KMS-11 (cell line): Measurements from ENCODE around the gene MIPOL1.

Experiments used
- H2AFZ ChIP-seq: fragments of 200-600 bp; sonication (generic); 2 replicates; pipeline ENCODE4 v1.6.1; 2016; ENCODE audit warnings: antibody characterized with exemption, mixed run types, low read depth
- H3K27ac ChIP-seq: fragments of 200-600 bp; sonication (generic); 2 replicates; pipeline ENCODE4 v1.6.1; 2016; ENCODE audit warnings: mild to moderate bottlenecking, mixed run types
- H3K27me3 ChIP-seq: fragments of 200-600 bp; sonication (generic); 2 replicates; pipeline ENCODE4 v1.6.1; 2017; ENCODE audit warnings: mild to moderate bottlenecking, low read depth, mixed run types, moderate library complexity; ENCODE audit not compliant: insufficient read depth
- H3K36me3 ChIP-seq: fragments of 200-600 bp; sonication (generic); 2 replicates; pipeline ENCODE4 v1.6.1; 2017; ENCODE audit warnings: mild to moderate bottlenecking, mixed run types; ENCODE audit not compliant: insufficient read depth
- H3K4me1 ChIP-seq: fragments of 200-600 bp; sonication (generic); 2 replicates; pipeline ENCODE4 v1.6.1; 2016; ENCODE audit warnings: mild to moderate bottlenecking, low read depth, mixed run types; ENCODE audit not compliant: poor library complexity, severe bottlenecking
- H3K4me2 ChIP-seq: fragments of 200-600 bp; sonication (generic); 2 replicates; pipeline ENCODE4 v1.7.0; 2016; ENCODE audit warnings: mild to moderate bottlenecking, mixed run types
- H3K4me3 ChIP-seq: fragments of 200-600 bp; sonication (generic); IDR thresholded peaks from 2 replicates; pipeline ENCODE4 v1.6.1; 2017; ENCODE audit warnings: low read depth, low read length, mixed read lengths; ENCODE audit not compliant: insufficient read depth
- H3K79me2 ChIP-seq: fragments of 200-600 bp; sonication (generic); 2 replicates; pipeline ENCODE4 v1.6.1; 2016; ENCODE audit warnings: low read depth, mixed run types; ENCODE audit not compliant: insufficient read depth
- H3K9ac ChIP-seq: fragments of 200-600 bp; sonication (generic); 2 replicates; pipeline ENCODE4 v1.6.1; 2016; ENCODE audit warnings: mild to moderate bottlenecking, mixed run types
- H4K20me1 ChIP-seq: fragments of 200-600 bp; sonication (generic); 2 replicates; pipeline ENCODE4 v1.6.1; 2016; ENCODE audit warnings: mild to moderate bottlenecking, mixed run types; ENCODE audit not compliant: insufficient read depth
- CTCF ChIP-seq: fragments of 200-600 bp; sonication (generic); conservative IDR thresholded peaks from 2 replicates; pipeline ENCODE4 v1.6.1; 2017; ENCODE audit warnings: low read depth, mild to moderate bottlenecking, antibody characterized with exemption, low read length, moderate library complexity, mixed read lengths

Gene MIPOL1

GRCh38 chr14:37544407-37544806 is 346.7 kb downstream of the MIPOL1 start:
- H3K27ac ChIP-seq, result no peak overlapping the region
- H3K79me2 ChIP-seq, result no peaks in the 10 kb centered on the region
- H3K9ac ChIP-seq, result no peak overlapping the region
- H3K27me3 ChIP-seq, result no peaks in the 10 kb centered on the region
- no peaks in the 10 kb centered on the region for H3K36me3 ChIP-seq
- no peak overlapping the region for H3K4me2 ChIP-seq
- H3K4me3 ChIP-seq, result no peak overlapping the region
- no peak for TF ChIP-seq CTCF
- H2AFZ ChIP-seq, result no peak overlapping the region
- no peaks in the 10 kb centered on the region for H4K20me1 ChIP-seq
- no peaks in the 10 kb centered on the region for H3K4me1 ChIP-seq

- H3K4me1 ChIP-seq, result no peaks in the 10 kb centered on the region
- no peak overlapping the region for H3K4me2 ChIP-seq
- TF ChIP-seq CTCF, result no peak
- H3K36me3 ChIP-seq, result no peaks in the 10 kb centered on the region
- H4K20me1 ChIP-seq, result no peaks in the 10 kb centered on the region
- no peak overlapping the region for H3K9ac ChIP-seq
- no peak overlapping the region for H2AFZ ChIP-seq
- no peaks in the 10 kb centered on the region for H3K27me3 ChIP-seq
- no peaks in the 10 kb centered on the region for H3K79me2 ChIP-seq
- no peak overlapping the region for H3K4me3 ChIP-seq
- no peak overlapping the region for H3K27ac ChIP-seq
These were observed 347.4 kb downstream of the MIPOL1 start for GRCh38 chr14:37545174-37545573.

GRCh38 chr14:37546621-37547447 is 349.1 kb downstream of the MIPOL1 start:
- Histone ChIP-seq H3K4me3 (no peak overlapping the region), H3K4me1 (no peaks in the 10 kb centered on the region), H3K9ac (no peak overlapping the region), H3K4me2 (no peak overlapping the region), H3K27me3 (no peaks in the 10 kb centered on the region), H2AFZ (no peak overlapping the region), H3K27ac (no peak overlapping the region), H3K36me3 (no peaks in the 10 kb centered on the region), H3K79me2 (no peaks in the 10 kb centered on the region), H4K20me1 (no peaks in the 10 kb centered on the region)
- TF ChIP-seq CTCF, result no peak

GRCh38 chr14:37550511-37550910 is 352.8 kb downstream of the MIPOL1 start:
- Histone ChIP-seq H3K27ac (no peak overlapping the region), H3K27me3 (no peaks in the 10 kb centered on the region), H3K4me3 (no peak overlapping the region), H2AFZ (no peak overlapping the region), H3K4me2 (no peak overlapping the region), H4K20me1 (no peaks in the 10 kb centered on the region), H3K4me1 (peaks cover 17% of the 10 kb centered on the region), H3K9ac (no peak overlapping the region), H3K36me3 (no peaks in the 10 kb centered on the region), H3K79me2 (no peaks in the 10 kb centered on the region)
- TF ChIP-seq CTCF, result no peak
